WI38 (cell line): ENCODE results near the gene SDK2.

ENCODE experiments used
- H3K4me3 ChIP-seq: 2 replicates; pipeline ENCODE4 v1.5.1; 2011; ENCODE audit warnings: low read depth, mild to moderate bottlenecking, control low read depth, low read length
- TF ChIP-seq, protein P1 (sequence below): IDR thresholded peaks from 2 replicates; pipeline ENCODE4 v1.5.1; 2012; ENCODE audit warnings: low read depth, mild to moderate bottlenecking, control low read depth, low read length

SDK2 gene

DNA sequence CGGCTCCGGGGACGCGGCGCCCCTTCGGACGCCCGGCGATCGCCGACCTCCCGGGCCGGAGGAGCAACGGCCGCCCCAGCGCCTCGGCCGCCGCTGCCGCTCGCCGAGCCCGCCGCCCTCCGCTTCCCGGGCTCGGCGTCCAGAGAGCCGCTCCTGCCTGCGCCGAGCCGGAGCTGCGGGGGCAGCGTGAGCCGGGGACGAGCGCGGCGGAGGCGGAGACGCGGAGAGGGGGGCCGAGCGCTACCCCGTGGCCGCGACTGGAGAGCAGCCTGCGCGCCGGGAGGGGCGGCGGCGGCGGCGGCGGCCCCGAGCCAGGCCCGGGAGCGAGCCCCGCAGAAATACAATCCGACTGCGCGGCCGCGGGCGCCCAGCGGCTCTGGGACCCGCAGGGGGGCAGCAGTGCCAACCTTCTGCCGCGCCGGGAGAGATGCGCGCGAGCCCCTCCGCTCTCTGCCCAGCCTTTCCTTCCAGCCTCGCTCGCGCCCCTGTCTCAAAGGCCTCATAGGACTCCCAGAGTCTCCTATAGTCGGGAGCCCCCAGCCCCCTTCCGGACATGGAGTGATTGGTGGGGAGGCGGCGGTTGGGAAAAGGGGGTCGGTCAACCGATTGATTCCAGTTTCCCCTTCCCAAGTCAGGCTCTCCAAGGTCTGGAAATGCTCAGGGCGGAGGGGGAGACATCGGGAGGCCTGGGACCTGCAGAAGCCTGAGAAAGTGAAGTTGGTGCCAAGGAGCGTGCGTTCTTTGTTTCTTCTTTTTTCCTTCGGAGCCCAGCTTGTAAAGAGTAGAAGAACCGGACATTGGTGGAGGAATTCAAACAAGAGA, 1.0 kb upstream of the SDK2 start:
- TF ChIP-seq, protein P1, sequence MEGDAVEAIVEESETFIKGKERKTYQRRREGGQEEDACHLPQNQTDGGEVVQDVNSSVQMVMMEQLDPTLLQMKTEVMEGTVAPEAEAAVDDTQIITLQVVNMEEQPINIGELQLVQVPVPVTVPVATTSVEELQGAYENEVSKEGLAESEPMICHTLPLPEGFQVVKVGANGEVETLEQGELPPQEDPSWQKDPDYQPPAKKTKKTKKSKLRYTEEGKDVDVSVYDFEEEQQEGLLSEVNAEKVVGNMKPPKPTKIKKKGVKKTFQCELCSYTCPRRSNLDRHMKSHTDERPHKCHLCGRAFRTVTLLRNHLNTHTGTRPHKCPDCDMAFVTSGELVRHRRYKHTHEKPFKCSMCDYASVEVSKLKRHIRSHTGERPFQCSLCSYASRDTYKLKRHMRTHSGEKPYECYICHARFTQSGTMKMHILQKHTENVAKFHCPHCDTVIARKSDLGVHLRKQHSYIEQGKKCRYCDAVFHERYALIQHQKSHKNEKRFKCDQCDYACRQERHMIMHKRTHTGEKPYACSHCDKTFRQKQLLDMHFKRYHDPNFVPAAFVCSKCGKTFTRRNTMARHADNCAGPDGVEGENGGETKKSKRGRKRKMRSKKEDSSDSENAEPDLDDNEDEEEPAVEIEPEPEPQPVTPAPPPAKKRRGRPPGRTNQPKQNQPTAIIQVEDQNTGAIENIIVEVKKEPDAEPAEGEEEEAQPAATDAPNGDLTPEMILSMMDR = no peak
- H3K4me3 ChIP-seq = no peak overlapping the region

DNA sequence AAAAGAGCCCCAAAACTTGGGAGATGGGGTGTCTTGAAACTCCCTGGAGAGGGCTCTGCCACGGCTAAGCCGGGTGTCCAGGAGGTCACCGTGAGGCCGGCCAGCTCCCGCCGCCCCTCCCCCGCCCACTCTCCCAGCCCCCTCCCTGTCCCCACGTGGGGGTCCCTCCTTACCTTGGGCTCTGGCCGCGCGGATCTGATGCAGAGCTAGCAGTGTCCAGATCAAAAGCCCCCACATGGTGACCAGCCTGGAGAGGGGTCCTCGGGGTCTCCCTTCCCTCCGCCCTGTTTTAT, 447 bp downstream of the SDK2 start:
- no peak overlapping the region for H3K4me3 ChIP-seq
- TF ChIP-seq, protein P1 = no peak

DNA sequence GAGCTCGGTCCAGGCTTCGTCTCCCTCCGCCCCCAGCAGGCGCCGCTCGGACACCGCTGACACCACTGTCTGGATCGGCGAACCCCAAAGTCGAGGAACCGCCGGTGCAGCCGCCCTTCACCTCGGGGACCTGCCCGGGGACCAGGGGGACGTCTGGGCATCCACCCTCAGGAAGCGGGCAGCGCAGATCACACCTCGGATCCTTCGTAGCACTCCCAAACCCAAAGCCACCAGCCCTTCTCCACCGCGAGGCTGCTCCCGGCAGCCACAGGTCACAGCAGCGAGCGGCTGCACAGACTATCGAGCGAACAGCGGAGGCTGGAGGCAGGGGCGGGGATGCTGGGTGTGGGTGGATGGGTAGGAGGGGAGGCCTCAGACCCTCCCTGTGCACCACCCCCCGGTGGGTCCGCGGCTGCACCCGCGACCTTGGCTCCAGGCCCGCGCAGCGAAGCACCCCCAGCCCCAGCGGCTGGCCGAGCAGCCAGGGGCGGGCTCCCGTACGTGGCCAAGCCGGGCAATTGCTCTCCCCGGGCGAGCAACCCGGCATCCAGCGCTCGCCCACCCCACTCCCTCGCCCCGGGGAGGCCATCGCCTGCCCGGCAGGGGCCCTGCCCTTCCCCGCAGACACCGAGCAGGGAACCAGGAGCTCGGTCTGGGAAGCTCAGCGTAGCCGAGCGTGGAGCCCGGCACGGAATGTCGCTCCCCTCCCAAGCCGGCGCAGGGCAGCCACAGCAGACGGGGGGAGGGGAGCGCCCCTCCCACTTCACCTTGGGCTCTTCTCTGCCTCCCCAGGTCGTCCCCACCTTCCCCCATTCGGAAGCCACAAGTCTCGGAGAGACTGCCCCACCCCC, 1.0 kb downstream of the SDK2 start:
- TF ChIP-seq, protein P1 = no peak
- H3K4me3 ChIP-seq = no peak overlapping the region

DNA sequence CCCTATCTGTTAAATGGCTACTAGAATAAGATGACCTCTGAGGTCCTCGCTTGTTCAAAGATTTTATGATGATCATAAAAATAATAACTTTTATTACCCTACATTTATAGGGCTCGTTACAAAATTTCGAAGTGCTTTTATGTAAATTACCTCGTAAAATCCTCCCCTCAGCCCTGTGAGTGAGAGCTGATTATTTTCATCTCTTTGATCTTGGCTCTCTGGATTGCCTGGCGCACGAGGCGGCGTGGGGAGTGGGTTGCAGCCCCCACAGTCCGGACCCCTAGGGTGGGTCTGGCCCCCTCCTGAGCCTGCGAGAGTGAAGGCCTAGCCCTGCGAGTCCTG, 1.6 kb downstream of the SDK2 start:
- TF ChIP-seq, protein P1 = no peak
- no peak overlapping the region for H3K4me3 ChIP-seq

DNA sequence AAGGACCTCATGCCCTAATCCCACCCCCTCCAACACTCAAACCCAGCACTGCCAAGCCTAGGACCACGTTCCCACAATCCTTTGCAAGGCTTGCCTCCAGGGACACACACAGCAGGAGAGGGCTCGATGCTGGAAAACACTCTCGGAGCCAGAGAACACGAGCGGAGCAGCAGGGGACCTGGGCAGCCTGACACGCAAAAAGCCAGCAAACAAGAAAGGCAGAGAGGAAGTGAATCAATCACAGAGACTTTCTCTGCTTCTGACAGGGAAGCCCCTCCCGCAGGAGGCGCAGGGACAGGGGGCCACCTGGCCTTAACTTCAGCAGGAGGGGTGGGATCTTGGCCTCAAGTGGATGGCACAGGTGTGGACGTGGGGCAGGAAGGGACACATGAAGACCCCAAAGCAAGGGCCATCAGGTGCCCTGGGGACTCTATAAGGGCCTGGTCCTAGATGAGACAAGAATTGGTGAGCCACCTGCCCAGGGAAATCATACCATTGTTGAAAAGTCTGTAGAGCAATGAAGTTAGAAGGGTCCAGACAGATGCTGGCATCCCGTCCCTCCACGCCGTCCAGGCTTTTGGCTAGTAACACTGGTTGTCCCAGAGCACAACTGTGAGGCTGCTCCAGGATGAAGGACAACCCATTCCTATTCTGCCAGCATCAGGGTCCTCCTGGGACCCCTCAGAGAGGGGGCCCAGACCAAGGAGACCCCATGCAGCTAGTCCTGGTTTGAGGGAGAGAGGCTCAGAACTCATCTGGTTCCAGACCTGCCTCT, 2.2 kb downstream of the SDK2 start:
- TF ChIP-seq, protein P1 = no peak
- H3K4me3 ChIP-seq = no peak overlapping the region

DNA sequence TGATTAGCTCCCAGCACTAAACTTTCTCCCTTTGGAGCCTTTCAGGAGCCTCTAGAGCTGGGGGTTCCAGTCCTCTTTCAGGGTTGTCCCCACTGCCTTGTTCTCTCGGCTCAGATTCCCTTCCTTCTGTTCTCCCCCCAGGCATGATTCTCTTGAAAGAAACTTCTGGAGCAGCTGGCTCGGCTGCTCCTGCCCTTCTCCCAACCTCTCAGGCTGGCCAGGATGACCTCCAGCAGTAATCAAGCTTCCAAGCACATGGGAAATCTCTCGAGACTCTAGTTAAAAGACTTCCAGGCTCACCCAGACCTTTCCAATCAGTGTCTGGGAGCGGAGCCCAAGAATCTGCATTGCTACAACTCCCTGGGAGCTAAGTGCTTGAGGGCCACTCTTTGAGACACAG, 3.6 kb downstream of the SDK2 start:
- TF ChIP-seq, protein P1 = no peak
- no peak overlapping the region for H3K4me3 ChIP-seq

DNA sequence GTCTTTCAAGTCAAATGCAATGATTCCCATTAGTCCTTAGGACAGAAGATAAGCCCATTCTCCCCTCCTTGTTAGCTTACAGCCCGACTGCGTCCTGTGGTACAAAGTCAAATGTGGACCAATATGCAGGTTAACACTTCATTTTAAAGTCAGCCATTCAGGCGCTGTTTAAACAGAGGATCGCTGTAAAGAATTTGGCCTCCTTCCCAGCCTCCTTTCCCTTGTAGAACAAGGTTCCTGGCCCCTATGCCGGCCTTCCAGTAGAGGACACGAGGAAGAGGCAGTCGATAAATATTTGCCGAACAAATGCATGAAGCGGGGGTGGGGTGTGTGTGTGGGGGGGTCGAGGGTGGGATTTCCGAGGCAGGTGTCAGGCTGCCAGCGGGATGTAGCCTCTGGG, 4.3 kb downstream of the SDK2 start:
- TF ChIP-seq, protein P1 = no peak
- no peak overlapping the region for H3K4me3 ChIP-seq
